Mucosa of descending colon (tissue), 3 donors: ENCODE results near the gene HTR3A. TPM values are rescaled to one million over a fixed set of nuclear protein-coding genes. Genes with fewer than 3 reads are reported as not detected.
"Not testable (repeated sequence)": the region's sequence is repeated elsewhere in the genome, so short reads cannot be mapped to it uniquely, and the experiment has no call there.

ENCODE experiments used
- ATAC-seq: fragments of 200-7000 bp; cut with Tn5 transposase; one replicate; pipeline ENCODE4 v1.9.1; 2020; ENCODE audit warnings: mild to moderate bottlenecking, moderate library complexity
- DNase-seq, 3 donors: peaks; one replicate each; pipeline ENCODE4 v3.0.0-alpha.2; 2020
- H3K36me3 ChIP-seq: fragments of 200-600 bp; one replicate; pipeline ENCODE4 v1.8.0; 2021; ENCODE audit warnings: low read depth, mild to moderate bottlenecking
- H3K4me1 ChIP-seq: fragments of 200-600 bp; one replicate; pipeline ENCODE4 v1.8.0; 2021; ENCODE audit warnings: low read depth, mild to moderate bottlenecking
- H3K4me3 ChIP-seq: fragments of 200-600 bp; one replicate; pipeline ENCODE4 v1.8.0; 2021; ENCODE audit warnings: mild to moderate bottlenecking
- H3K9me3 ChIP-seq: fragments of 200-600 bp; one replicate; pipeline ENCODE4 v1.8.0; 2021; ENCODE audit warnings: mild to moderate bottlenecking
- intact Hi-C, 2 donors: fragments of 100-400 bp; cut with DNase I in 1 of 2; cut with micrococcal nuclease in 1 of 2; formaldehyde crosslinking; loops; one replicate each; pipeline versions ENCODE4 v1.11.0 to v1.11.1; 2022; cut with DNase I, micrococcal nuclease
- long read RNA-seq, 2 donors: library from polyadenylated mRNA; unstranded; transcript quantifications; one replicate each; pipeline ENCODE4 v2.0.0, GENCODE V29; 2019 to 2021
- total RNA-seq, 3 donors: library from RNA; stranded (reverse); fragmentation: NEBNext Ultra II Directional in 2 of 3; extraction: Animal tissue kit (Norgen Biotek cat#: 25700) in 2 of 3; gene quantifications; one replicate each; pipeline versions ENCODE4 v1.2.1 to v1.2.4, GENCODE V29; 2021 to 2023
- TF ChIP-seq, protein P1 (sequence below): fragments of 200-600 bp; IDR thresholded peaks from one replicate; pipeline ENCODE4 v1.8.0; 2022; ENCODE audit warnings: antibody characterized with exemption, mild to moderate bottlenecking
- donor health status: DM: no; HTN: no; CAD: no; lungs with moderate emphysema.
- donor health status: DM: no; HTN: no; CAD: no.
- donor health status: DM: no; HTN: yes; CAD: no.

The HTR3A gene
- total RNA-seq = 1 to 10 TPM in 1 of 3 donors, under 1 TPM in 1, not detected in 1; 0.17 to 4.1 TPM
- long read RNA-seq, donor 1, transcript HTR3A-205 (9 exons, 2,432 nt) = major isoform, 10 of 14 reads
- long read RNA-seq, donor 1, partial matches to known transcripts = 4 of 14 reads
- long read RNA-seq, donor 1, other reads (novel, unspliced or antisense) = 0 of 14 reads
- long read RNA-seq, donor 2 = 0 reads

DNA sequence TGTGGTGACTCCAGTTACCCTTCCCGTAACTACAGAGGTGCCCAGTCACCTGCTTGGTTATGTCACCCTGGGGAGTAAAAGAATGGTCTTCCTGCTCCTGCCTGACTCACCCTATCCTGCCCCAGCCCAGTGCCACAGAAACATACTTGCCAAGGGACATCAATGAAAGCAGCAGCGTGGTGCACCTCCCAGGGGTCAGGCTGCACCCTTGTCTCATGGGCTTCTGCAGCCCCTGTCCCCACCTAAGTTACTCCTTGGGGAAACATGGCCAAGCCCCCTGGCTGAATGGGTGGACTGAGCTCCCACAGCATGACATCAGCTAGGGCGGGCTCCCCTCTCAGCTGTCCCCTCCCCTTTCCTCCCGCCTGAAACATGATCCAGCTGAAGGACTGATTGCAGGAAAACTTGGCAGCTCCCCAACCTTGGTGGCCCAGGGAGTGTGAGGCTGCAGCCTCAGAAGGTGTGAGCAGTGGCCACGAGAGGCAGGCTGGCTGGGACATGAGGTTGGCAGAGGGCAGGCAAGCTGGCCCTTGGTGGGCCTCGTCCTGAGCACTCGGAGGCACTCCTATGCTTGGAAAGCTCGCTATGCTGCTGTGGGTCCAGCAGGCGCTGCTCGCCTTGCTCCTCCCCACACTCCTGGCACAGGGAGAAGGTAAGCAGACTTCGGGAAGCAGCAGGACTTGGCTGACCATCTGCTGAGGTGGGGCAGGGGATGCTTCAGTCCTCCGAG, at the start of gene HTR3A:
Gene HTR3A (plus strand): TSS at position 368 of the 730 bp plus-strand sequence. CDS start 218 bp downstream, at position 586.
- no peaks in the 10 kb centered on the region for H3K36me3 ChIP-seq
- intact Hi-C loops = no loop called here
- no peaks in the 10 kb centered on the region for H3K4me1 ChIP-seq
- DNase-seq = peak; percentile 44 to 57 (median 45)
- no peaks in the 10 kb centered on the region for H3K9me3 ChIP-seq
- TF ChIP-seq, protein P1, sequence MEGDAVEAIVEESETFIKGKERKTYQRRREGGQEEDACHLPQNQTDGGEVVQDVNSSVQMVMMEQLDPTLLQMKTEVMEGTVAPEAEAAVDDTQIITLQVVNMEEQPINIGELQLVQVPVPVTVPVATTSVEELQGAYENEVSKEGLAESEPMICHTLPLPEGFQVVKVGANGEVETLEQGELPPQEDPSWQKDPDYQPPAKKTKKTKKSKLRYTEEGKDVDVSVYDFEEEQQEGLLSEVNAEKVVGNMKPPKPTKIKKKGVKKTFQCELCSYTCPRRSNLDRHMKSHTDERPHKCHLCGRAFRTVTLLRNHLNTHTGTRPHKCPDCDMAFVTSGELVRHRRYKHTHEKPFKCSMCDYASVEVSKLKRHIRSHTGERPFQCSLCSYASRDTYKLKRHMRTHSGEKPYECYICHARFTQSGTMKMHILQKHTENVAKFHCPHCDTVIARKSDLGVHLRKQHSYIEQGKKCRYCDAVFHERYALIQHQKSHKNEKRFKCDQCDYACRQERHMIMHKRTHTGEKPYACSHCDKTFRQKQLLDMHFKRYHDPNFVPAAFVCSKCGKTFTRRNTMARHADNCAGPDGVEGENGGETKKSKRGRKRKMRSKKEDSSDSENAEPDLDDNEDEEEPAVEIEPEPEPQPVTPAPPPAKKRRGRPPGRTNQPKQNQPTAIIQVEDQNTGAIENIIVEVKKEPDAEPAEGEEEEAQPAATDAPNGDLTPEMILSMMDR = no peak
- ATAC-seq = peak; percentile 79
- H3K4me3 ChIP-seq = no peak within 1 kb of the TSS

DNA sequence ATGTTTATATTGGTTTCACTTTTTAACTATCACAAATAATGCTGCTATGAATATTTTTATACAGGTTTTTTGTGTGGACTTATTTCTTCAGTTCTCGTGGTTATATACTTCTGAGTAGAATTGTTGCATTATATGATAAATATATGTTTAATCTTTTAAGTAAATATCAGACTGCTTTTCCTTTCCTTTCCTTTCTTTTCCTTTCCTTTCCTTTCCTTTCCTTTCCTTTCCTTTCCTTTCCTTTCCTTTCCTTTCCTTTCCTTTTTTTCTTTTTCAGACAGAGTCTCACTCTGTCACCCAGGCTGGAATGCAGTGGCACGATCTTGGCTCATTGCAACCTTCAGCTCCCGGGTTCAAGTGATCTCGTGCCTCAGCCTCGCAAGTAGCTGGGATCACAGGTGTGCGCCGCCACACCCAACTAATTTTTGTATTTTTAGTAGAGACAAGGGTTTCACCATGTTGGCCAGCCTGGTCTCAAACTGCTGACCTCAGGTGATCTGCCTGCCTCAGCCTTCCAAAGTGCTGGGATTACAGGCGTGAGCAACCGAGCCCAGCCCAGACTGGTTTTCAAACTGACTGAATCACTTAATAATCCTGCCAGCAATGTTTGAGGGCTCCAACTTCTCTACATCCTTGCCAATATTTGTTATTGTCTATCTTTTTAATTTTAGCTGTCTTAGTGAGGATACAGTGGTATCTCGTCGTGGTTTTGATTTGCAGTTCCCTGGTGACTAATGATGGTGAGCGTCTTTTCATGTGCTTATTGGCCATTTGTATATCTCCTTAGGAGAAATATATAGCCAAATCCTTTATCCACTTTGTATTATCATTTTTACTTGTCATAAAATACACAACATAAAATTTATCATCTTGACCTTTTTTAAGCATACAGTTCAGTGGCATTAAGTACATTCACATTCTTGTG, 48.4 kb upstream of the HTR3A start:
- TF ChIP-seq, protein P1 = no peak
- ATAC-seq = no peak
- no peaks in the 10 kb centered on the region for H3K36me3 ChIP-seq
- no peaks in the 10 kb centered on the region for H3K9me3 ChIP-seq
- DNase-seq = no peak
- H3K4me3 ChIP-seq = no peak overlapping the region
- intact Hi-C loops = no loop called here
- H3K4me1 ChIP-seq = no peaks in the 10 kb centered on the region

DNA sequence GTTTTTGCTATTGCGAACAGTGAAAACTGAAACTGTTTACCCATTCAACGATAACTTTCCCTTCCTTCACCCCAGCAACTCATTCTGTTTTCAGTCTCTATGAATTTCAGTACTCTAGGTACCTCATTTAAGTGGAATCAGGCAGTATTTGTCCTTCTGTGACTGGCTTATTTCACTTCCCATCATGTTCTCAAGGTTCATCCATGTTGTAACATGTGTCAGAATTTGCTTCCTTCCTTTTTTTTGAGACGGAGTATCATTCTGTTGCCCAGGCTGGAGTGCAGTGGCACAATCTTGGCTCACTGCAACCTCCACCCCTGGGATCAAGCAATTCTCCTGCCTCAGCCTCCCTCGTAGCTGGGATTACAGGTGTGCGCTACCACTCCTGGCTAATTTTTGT, 46.6 kb upstream of the HTR3A start:
- DNase-seq (no peak), ATAC-seq (no peak)
- intact Hi-C loops = no loop called here
- H3K9me3 ChIP-seq = no peaks in the 10 kb centered on the region
- H3K4me3 ChIP-seq = no peak overlapping the region
- H3K36me3 ChIP-seq = no peaks in the 10 kb centered on the region
- TF ChIP-seq, protein P1 = no peak
- no peaks in the 10 kb centered on the region for H3K4me1 ChIP-seq

DNA sequence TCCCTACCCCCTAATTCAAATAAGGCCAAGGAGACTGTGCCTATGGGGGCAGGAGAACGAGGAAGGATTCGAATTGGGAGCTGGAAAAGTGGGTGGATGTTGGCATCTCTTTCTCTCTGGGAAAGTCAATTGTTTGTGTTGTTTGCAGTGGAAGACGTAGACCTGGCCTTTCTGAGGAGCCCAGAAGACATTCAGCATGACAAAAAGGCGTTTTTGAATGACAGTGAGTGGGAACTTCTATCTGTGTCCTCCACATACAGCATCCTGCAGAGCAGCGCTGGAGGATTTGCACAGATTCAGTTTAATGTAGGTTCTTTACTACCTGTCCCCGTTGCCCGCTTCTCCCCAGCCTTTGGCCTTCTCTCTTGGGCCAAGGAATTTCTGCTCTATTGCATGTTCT, 42.1 kb upstream of the HTR3A start:
- TF ChIP-seq, protein P1 = no peak
- H3K4me3 ChIP-seq = no peak overlapping the region
- H3K4me1 ChIP-seq = no peaks in the 10 kb centered on the region
- no peaks in the 10 kb centered on the region for H3K9me3 ChIP-seq
- DNase-seq (no peak), ATAC-seq (no peak)
- no peaks in the 10 kb centered on the region for H3K36me3 ChIP-seq
- intact Hi-C loops = no loop called here

DNA sequence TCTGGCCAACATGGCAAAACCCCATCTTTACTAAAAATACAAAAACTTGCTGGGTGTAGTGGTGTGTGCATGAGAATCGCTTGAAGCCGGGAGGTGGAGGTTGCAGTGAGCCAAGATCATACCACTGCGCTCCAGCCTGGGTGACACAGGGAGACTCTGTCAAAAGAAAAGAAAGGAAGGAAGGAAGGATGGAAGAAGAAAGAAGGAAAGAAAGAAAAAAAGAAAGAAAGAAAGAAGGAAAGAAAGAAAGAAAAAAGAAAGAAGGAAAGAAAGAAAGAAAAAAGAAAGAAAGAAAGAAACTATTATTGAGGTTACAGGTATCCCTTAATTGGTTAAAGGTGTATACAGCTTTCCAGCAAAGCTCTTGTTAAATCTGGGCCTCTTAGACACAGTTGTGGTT, 40.7 kb upstream of the HTR3A start:
- H3K4me3 ChIP-seq, H3K9me3 ChIP-seq, H3K36me3 ChIP-seq, intact Hi-C loops, ATAC-seq, H3K4me1 ChIP-seq, DNase-seq: not testable (repeated sequence)
